HG03095 (cell line): ENCODE measurements around the gene DZIP1.

ENCODE experiments used
- ATAC-seq: cut with Tn5 transposase; IDR thresholded peaks from one replicate; pipeline ENCODE4 v1.9.1; 2021; ENCODE audit warnings: moderate library complexity; ENCODE audit not compliant: unreplicated experiment

Gene DZIP1

DNA sequence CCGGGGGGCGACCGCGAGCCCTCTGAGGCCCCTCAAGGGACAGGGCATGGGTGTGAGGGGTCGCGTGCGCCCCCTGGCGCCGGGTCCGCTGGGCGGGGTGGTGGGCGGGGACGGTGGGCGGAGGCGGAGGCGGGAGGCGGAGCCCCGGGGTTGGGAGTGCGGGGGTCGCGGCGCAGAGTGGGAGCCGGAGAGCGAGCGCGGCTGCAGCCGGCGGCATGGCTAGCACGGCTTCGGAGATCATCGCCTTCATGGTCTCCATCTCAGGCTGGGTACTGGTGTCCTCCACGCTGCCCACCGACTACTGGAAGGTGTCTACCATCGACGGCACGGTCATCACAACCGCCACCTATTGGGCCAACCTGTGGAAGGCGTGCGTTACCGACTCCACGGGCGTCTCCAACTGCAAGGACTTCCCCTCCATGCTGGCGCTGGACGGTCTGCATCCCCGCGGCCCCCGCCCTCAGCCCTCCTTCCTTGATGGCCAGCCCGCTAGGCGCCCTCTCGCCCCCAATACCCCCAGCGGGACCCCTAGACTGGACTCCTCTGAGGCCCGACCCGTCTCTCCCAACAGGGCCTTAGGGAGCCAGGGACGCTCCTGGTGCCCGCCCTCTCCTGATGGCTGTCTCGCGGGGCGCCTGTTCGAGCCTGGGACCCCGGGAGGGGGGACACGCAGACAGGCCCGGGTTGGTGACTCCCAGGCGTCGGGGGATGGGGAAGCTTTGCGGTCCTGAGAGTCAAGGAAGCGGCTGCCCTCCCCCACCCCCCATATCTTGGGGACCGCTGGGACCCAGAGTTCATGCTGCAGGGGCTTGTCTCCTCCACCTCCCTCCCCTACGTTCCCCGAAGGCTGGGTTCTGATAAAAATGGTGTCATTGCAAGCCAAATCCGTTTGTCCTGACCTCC is 91.7 kb downstream of the DZIP1 start, which contains the start of gene CLDN10:
Gene CLDN10, plus strand, starts transcription at position 182 of the 903 bp plus-strand sequence. Its CDS starts 34 bp downstream, at position 216.
- ATAC-seq: no peak

DNA sequence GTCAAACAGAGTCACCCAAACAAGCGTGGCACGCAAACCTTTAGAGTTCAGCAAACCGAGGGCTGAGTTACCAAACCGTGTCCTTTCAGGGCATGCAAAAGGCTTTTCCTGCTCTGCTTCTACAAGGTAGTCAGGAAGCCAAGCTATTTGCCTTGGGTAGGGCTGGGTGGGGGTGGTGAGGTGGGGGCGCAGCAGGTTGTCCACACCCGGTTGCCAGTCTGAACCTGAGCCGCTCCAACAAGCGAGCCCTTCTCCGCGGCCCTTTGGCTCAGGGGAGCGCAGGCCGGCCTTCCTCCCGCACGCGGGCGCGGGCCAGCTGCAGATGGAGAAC is 92.3 kb downstream of the DZIP1 start:
- ATAC-seq: no peak

DNA sequence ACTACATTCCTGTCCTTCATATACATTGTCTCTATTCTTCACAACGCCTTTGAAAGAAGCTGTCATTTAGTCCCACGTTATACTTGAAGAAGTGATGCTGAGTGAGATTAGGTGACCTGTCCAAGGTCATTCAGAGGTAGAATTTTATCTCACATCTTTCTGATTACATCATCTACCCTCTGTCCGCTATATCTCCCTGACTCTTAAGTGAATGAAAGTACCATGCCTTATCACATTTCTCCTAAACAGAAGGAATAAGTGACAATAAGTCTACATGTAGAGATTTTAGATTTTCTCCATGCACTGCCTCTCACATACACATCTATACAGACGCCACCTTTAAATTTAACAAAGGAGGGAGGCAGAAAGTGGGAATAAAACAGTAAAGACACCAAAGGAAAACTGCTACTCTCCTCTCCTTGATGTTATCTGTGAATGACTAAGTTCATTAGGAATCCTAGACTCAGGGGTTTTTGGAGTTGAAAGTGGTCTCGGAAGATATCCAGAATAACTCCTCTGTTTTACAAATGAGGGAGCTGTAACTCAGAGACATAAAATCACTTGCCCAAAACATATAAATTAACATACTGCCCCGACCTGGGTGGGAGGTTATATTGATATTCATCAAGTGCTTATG is 96.9 kb downstream of the DZIP1 start:
- no peak for ATAC-seq

DNA sequence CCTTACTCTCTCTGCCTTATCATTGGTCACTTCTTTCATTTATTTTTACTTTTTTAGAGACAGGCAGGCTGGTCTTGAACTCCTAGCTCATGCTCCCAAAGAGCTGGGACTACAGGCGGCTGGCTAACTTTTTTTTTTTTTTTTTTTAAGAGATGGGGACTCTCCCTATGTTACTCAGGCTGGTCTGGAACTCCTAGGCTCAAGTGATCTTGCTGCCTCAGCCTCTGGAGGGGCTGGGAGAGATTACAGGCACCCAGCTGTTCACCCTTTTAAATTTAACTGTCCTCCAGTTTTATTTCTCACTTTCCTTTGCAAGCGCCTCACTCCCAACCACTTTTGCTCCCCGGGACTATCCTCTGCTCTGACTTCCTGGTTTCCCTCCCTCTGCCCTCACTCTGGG is 97.6 kb downstream of the DZIP1 start:
- no peak for ATAC-seq

DNA sequence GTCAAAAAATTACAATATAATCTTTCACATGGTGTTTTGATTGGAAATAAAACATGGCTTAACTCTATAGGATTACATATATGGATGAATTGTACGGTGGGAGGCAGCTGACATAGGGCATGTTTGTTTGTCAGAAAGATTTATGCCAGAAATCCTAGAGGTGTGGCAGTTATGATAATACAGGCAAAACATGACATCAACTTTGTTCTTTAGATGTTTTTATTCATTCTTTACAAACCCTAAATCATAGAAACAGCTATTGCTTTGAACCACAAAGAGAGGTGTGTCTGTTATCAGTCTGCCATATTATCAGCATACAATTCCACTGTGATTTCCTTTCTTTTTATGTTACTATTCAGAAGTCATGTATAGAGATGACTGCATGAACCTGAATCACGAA is 100.2 kb downstream of the DZIP1 start:
- no peak for ATAC-seq

DNA sequence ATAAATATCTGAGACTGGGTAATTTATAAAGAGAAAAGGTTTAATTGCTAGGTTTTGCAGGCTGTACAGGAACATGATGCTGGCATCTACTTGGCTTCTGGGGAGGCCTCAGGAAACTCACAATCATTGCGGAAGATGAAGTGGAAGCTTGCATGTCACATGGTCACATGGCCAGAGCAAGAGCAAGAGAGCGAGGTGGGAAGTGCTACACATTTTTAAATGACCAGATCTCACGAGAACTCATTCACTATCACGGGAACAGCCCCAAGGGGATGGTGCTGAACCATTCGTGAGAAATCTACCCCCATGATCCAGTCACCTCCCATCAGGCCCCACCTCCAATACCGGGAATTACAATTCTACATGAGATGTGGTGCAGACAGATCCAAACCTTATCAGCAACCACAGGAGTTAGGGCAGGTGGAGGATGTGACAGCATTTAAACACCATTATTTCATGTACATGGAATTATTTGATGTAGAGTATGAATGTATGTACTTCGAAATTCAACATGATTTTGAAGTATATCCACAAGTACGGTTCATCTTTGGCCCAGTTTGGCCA is 102.5 kb downstream of the DZIP1 start:
- ATAC-seq: no peak

DNA sequence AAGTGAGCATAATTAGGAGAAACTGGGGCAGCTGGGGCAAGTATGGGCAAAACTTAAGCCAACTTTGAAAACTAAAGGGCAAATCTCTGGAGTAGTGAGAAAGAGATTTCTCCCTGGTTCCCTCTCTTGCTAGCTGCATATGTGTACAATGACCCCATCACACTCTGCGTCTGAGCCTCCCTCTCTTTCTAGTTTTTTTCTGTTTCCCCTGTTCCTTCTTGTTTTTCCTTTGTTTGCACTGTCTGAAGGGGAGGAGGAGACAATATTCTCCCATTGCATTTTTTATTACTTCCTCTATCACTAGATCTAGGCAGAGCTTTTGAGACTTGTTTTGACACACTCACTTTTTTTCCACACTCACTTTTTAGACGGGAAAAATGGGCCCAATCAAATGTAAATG is 103.2 kb downstream of the DZIP1 start:
- ATAC-seq: no peak

DNA sequence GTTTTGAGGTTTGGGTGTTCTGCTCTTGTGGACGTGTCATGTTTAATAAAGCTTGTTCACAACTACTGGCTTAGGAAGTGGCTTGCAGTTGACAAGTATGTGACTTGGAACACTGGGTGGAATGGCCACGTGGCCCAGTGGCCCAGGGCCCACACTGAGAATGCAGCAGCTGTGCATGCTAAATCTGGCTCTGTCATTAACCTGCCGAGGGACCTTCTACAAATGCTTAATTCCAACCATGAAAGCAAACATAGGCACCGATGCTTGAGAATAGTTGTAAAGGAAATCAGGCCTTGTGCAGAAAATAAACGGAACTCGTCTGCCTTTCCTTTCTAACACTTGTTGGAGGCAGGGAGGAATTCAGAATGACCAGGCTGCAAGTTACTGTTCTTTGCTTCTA is 103.6 kb downstream of the DZIP1 start:
- ATAC-seq: no peak

DNA sequence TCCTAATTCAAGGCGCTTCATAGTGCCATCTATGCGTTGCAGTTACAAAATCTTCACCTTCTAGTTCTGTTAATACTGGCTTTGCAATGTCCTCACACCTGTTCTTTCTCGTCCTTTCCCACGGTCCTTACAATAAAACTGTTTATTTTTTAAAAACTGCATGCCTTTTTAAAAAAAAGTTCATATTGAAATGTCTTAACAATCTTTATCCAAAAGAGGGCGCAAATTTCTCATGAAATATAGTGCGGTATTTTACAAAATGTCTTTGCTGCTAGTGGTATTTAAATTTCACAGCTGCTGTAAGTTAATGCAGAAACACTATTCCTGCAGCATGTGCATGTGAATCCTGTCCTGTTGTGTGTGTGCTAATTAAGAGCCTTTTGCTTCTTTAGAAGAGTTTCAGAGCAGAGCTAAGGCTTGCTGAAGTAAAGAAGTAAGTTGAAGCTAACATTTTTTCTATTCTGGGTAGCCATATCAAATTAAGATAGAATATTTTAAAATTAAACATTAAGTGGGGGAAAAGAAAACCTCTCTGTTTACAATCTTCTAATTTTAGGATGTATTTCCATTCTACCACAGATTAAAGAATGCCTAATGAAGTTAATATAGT is 107.8 kb downstream of the DZIP1 start:
- no peak for ATAC-seq

DNA sequence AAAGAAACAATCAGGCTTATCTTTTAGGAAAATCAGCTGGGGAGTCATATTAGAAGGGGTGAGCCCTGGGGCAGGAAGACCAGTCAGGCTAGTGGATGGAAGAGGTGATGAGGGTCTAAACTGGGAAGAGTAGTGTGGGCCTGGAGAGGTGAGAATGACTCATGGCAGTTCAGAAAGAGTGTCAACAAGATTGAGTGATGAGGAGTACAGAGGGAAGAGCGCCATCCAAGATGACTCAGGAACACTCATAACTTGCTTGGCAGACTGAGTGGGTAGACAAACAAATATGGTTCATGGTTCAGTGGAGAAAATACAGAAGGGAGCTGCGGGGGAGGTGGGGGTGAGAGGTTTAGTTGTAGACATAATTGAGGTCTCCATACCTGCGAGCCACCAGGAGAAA is 109.3 kb downstream of the DZIP1 start:
- no peak for ATAC-seq

DNA sequence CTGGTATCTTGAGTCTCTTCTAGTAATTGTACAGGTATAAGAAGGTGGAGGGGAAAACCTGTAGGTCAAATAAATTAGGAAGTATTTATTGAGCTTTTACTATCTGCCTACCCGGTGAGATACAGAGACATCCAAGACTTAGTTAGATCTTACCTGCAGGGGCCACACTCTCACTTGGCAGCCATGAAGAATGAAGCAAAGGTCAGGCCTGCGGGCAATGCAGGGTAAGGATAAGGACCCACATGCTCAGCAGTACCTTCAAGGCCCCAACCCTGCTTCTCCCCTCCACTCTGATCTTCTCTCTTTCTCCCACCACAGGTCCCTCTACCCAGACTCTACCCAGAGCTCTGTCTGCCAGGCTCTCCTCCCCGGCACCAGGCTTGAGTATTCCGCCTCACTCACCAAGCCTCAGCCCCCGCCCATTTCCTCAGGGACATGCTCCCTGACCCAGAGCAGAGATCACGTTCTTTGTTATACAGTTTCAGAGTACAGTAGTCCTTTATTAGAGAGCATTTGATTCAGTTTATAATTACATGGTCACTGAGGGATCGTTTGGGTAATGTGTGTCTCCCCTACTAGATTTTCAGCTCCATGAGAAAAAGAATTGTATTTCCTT is 110.9 kb downstream of the DZIP1 start:
- ATAC-seq: no peak

DNA sequence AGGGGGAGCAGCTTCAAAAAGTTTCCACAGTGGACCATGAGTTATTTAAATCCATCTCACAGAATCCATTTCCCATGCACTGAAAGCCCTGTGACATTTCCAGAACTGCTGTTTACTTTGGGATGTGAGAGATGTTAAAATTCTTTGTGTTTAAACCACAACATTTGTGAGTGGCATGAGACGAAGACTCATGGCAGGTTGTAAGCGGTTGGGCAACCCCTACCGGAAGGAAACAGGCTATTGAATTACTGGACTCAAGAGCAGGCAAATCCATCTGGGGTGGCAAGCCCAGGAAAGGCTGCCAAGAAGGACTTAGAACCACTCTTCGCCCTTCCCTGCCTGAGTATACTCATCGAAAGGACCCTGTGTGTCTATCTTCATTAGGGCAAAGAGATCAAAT is 114.3 kb downstream of the DZIP1 start:
- ATAC-seq: no peak
